SK-N-SH treated with all-trans-retinoic acid at 6 μM for 48 hours (cell line): Measurements from ENCODE around the gene MARCHF4.
A peak's percentile ranks its signal among the peaks of the same experiment; 100 is the strongest.

Experiments
- ATAC-seq: fragments of 200-7000 bp; cut with Tn5 transposase; 3 replicates; pipeline ENCODE4 v1.9.1; 2020; ENCODE audit warnings: mild to moderate bottlenecking, moderate library complexity
- ARNTL ChIP-seq: fragments of 450-650 bp; formaldehyde crosslinking; IDR thresholded peaks from 2 replicates; pipeline ENCODE4 v1.5.0; 2020; ENCODE audit warnings: low read depth, mild to moderate bottlenecking, moderate library complexity, borderline replicate concordance
- BACH2 ChIP-seq: fragments of 250-450 bp; sonication (Bioruptor Pico); IDR thresholded peaks from 2 replicates; pipeline ENCODE4 v1.9.0; 2021; ENCODE audit warnings: mild to moderate bottlenecking, borderline replicate concordance
- CSDC2 ChIP-seq: fragments of 250-450 bp; sonication (Bioruptor Pico); IDR thresholded peaks from 2 replicates; pipeline ENCODE4 v1.5.0; 2020; ENCODE audit warnings: mild to moderate bottlenecking, moderate library complexity
- CSRNP3 ChIP-seq: fragments of 250-450 bp; sonication (Bioruptor Pico); IDR thresholded peaks from 2 replicates; pipeline ENCODE4 v1.5.1; 2021; ENCODE audit warnings: mild to moderate bottlenecking, moderate library complexity
- ESRRG ChIP-seq: fragments of 250-450 bp; sonication (Bioruptor Pico); IDR thresholded peaks from 2 replicates; pipeline ENCODE4 v1.6.1; 2021; ENCODE audit warnings: mild to moderate bottlenecking
- GLIS3 ChIP-seq: fragments of 250-450 bp; sonication (Bioruptor Pico); IDR thresholded peaks from 2 replicates; pipeline ENCODE4 v1.5.0; 2020; ENCODE audit warnings: mild to moderate bottlenecking, moderate library complexity
- ISL1 ChIP-seq: fragments of 250-450 bp; sonication (Bioruptor Pico); IDR thresholded peaks from 2 replicates; pipeline ENCODE4 v2.1.2; 2022; ENCODE audit warnings: mild to moderate bottlenecking, moderate library complexity
- OSR1 ChIP-seq: fragments of 250-450 bp; sonication (Bioruptor Pico); IDR thresholded peaks from 2 replicates; pipeline ENCODE4 v1.8.0; 2022; ENCODE audit warnings: moderate library complexity, mild to moderate bottlenecking, inconsistent platforms
- PATZ1 ChIP-seq: fragments of 250-450 bp; sonication (Bioruptor Pico); IDR thresholded peaks from 2 replicates; pipeline ENCODE4 v1.8.0; 2020; ENCODE audit warnings: mild to moderate bottlenecking, moderate library complexity, borderline replicate concordance
- POU6F1 ChIP-seq: fragments of 250-450 bp; sonication (Bioruptor Pico); IDR thresholded peaks from 2 replicates; pipeline ENCODE4 v1.8.0; 2021; ENCODE audit warnings: low read depth, mild to moderate bottlenecking, moderate library complexity, borderline replicate concordance
- PPARA ChIP-seq: fragments of 250-450 bp; sonication (Bioruptor Pico); IDR thresholded peaks from 2 replicates; pipeline ENCODE4 v1.5.0; 2020; ENCODE audit warnings: mild to moderate bottlenecking, borderline replicate concordance
- RARB ChIP-seq: fragments of 250-450 bp; sonication (Bioruptor Pico); IDR thresholded peaks from 2 replicates; pipeline ENCODE4 v1.8.0; 2021; ENCODE audit warnings: mild to moderate bottlenecking, moderate library complexity
- SNAI2 ChIP-seq: fragments of 250-450 bp; sonication (Bioruptor Pico); IDR thresholded peaks from 2 replicates; pipeline ENCODE4 v1.5.0; 2020; ENCODE audit warnings: mild to moderate bottlenecking, moderate library complexity
- TCF4 ChIP-seq: fragments of 250-450 bp; sonication (Bioruptor Pico); IDR thresholded peaks from 2 replicates; pipeline ENCODE4 v1.8.0; 2021; ENCODE audit warnings: mild to moderate bottlenecking, moderate library complexity, borderline replicate concordance
- TOX ChIP-seq: fragments of 250-450 bp; sonication (Bioruptor Pico); IDR thresholded peaks from 2 replicates; pipeline ENCODE4 v1.8.0; 2021; ENCODE audit warnings: mild to moderate bottlenecking, moderate library complexity, borderline replicate concordance
- TSHZ2 ChIP-seq: fragments of 250-450 bp; sonication (Bioruptor Pico); IDR thresholded peaks from 2 replicates; pipeline ENCODE4 v1.5.0; 2020; ENCODE audit warnings: mild to moderate bottlenecking, moderate library complexity
- ZFP3 ChIP-seq: fragments of 250-450 bp; sonication (Bioruptor Pico); IDR thresholded peaks from 2 replicates; pipeline ENCODE4 v1.5.0; 2020; ENCODE audit warnings: mild to moderate bottlenecking, moderate library complexity
- ZFP30 ChIP-seq: fragments of 450-650 bp; formaldehyde crosslinking; IDR thresholded peaks from 2 replicates; pipeline ENCODE4 v1.5.0; 2022; ENCODE audit warnings: mild to moderate bottlenecking, moderate library complexity
- ZNF565 ChIP-seq: fragments of 450-650 bp; formaldehyde crosslinking; conservative IDR thresholded peaks from 2 replicates; pipeline ENCODE4 v1.5.0; 2020; ENCODE audit warnings: low read depth, mild to moderate bottlenecking, moderate library complexity
- ZNF70 ChIP-seq: fragments of 450-650 bp; formaldehyde crosslinking; IDR thresholded peaks from 2 replicates; pipeline ENCODE4 v1.5.0; 2020; ENCODE audit warnings: mild to moderate bottlenecking, moderate library complexity
- ZNF8 ChIP-seq: fragments of 450-650 bp; formaldehyde crosslinking; IDR thresholded peaks from 2 replicates; pipeline ENCODE4 v1.5.0; 2020; ENCODE audit warnings: mild to moderate bottlenecking, moderate library complexity

The MARCHF4 gene

DNA sequence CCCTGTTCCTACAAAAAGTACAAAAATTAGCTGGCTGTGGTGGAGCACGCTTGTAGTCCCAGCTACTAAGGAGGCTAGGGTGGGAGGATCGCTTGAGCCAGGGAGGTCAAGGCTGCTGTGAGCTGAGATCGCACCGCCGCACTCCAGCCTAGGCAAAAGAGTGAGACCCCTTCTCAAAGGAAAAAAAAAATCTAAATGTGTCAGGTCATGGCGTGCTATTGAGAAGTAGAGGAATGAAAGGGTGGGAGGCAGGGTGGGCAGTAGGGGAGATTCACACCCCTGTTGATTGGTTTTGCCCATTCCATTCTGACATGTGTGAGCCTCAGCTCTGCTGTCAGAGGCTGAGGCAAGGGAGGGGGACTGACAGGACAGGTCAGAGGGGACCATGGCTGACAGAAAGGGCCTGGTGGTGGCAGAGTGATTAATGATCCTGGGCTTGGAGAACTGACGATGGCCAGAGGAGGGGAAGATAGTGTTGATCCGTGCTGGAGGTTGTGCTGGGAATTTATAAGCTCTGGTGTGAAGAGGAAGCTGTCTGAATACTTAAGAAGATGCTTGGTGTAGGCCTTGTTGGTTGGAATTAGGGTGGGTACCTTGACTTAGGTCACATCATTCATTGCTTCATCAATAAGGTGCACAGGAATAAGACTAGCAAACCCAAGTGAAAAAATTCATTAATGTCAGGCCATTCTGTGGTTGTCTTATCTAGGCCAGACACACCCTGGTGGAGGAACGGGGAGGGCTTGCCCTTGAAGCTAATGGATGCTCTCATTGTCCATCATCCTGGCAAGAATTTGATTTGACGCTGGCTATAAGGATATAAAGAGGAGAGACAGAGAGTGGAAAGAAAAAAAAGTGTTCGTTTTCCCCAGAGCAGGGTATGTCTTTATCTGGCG lies 20.9 kb upstream of the MARCHF4 start:
- no peak for ATAC-seq
- no peak for TF ChIP-seq ZFP3 (CRISPR knock-in tag)
- TF ChIP-seq OSR1 = no peak
- TF ChIP-seq ARNTL = no peak
- TF ChIP-seq ESRRG (CRISPR knock-in tag) = no peak
- TF ChIP-seq BACH2 = no peak
- TF ChIP-seq PPARA = no peak
- TF ChIP-seq ZNF8 = no peak
- no peak for TF ChIP-seq CSRNP3 (CRISPR knock-in tag)
- TF ChIP-seq SNAI2 (CRISPR knock-in tag) = no peak
- TF ChIP-seq CSDC2 = no peak
- TF ChIP-seq GLIS3 (CRISPR knock-in tag) = no peak
- no peak for TF ChIP-seq ZNF565 (CRISPR knock-in tag)
- TF ChIP-seq TOX (CRISPR knock-in tag) = no peak

DNA sequence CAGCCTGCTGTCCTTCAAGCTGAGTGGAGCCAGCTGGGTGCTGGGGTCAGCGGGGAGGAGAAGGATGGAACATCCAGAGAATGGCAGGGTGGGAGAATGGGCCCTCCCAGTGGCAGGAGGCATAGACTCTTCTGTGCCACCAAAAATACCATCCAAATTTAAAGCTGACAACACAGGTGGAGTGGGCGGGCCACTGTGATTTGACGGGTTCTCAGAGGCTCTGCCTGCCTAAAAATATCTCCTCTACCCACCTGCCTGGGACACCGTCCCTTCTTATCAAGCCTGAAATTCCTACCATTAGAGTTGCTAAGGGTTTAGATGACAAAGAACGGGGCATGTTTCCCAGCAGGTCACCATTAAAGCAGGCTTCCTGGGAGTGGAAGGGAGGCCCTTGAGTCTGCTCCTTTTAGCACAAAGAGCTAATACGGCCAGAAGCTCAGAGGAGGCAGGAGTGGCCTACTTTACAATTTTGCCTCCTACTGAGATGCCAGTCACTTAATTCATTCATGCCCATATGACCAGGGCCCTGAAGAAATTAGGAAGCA lies 19.8 kb upstream of the MARCHF4 start:
- no peak for ATAC-seq
- TF ChIP-seq CSDC2 (no peak), ZFP3 (CRISPR knock-in tag) (no peak), TCF4 (CRISPR knock-in tag) (no peak), RARB (no peak), POU6F1 (no peak), BACH2 (no peak), PATZ1 (CRISPR knock-in tag) (no peak), TOX (CRISPR knock-in tag) (no peak), TSHZ2 (no peak), ZNF70 (CRISPR knock-in tag) (no peak), ARNTL (no peak), ZFP30 (no peak)

GRCh38 chr2:216391401-216391800 lies 19.1 kb upstream of the MARCHF4 start:
- TF ChIP-seq CSDC2 (no peak), GLIS3 (CRISPR knock-in tag) (no peak), OSR1 (no peak), ISL1 (CRISPR knock-in tag) (no peak), ZNF70 (CRISPR knock-in tag) (no peak), ZNF8 (no peak), RARB (no peak)
- peak; percentile 48; the same call in 1 of the 3 replicates for ATAC-seq

GRCh38 chr2:216389570-216389969 lies 17.3 kb upstream of the MARCHF4 start:
- no peak for ATAC-seq
- TF ChIP-seq RARB = no peak
- TF ChIP-seq ZFP30 = no peak
- no peak for TF ChIP-seq TSHZ2
- TF ChIP-seq ISL1 (CRISPR knock-in tag) = no peak
- no peak for TF ChIP-seq PATZ1 (CRISPR knock-in tag)
- TF ChIP-seq CSDC2 = no peak
- no peak for TF ChIP-seq SNAI2 (CRISPR knock-in tag)
- TF ChIP-seq OSR1 = no peak
- TF ChIP-seq CSRNP3 (CRISPR knock-in tag) = no peak
